Measurements from ENCODE around the gene ARRB1. TPM values are rescaled to one million over a fixed set of nuclear protein-coding genes. Genes with fewer than 3 reads are reported as not detected.

The ARRB1 gene
- total and polyA plus RNA-seq, 2 of the 13 experiments (the other 11 are each of a cell fraction or from before 2014, with no cell fraction given): 22.5 to 35.7 TPM

DNA sequence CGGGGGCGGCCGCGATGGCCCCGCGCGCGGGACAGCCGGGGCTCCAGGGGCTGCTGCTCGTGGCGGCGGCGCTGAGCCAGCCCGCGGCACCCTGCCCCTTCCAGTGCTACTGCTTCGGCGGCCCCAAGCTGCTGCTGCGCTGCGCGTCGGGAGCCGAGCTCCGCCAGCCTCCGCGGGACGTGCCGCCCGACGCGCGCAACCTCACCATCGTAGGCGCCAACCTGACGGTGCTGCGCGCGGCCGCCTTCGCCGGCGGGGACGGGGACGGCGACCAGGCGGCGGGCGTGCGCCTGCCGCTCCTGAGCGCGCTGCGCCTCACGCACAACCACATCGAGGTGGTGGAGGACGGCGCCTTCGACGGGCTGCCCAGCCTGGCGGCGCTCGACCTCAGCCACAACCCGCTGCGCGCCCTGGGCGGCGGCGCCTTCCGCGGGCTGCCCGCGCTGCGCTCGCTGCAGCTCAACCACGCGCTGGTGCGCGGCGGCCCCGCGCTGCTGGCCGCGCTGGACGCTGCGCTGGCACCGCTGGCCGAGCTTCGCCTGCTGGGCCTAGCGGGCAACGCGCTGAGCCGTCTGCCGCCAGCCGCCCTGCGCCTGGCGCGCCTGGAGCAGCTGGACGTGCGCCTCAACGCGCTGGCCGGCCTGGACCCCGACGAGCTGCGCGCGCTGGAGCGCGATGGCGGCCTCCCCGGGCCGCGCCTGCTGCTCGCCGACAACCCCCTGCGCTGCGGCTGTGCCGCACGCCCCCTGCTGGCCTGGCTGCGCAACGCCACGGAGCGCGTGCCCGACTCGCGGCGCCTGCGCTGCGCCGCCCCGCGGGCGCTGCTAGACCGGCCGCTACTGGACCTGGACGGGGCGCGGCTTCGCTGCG, 110.2 kb downstream of the ARRB1 start:
- H3K9me3 ChIP-seq (ENCODE audit: low read length): no peaks in the 10 kb centered on the region
- peak overlapping the region; percentile 79 for H3K4me2 ChIP-seq (ENCODE audit: low read depth, low read length)
- peaks cover 15 to 63% of the 10 kb centered on the region in 2 experiments for H3K27me3 ChIP-seq (ENCODE audit: control insufficient read depth in 1 of 2, insufficient read depth in 2 of 2, low read length in 2 of 2)
- peak; percentile 86 for ATAC-seq
- peaks cover 15% of the 10 kb centered on the region; the same call in 1 of the 2 replicates for H3K4me1 ChIP-seq (ENCODE audit: insufficient read depth, low read length)
- in situ Hi-C loops (cut with HindIII; ENCODE audit: extremely low pct_ligation_motif_present, low pct_unique_long_range_greater_than_20kb) (loop anchor here (10.0 kb wide), 1 partner anchor 306 kb away; no protein-coding TSS in a partner anchor), intact Hi-C loops (cut with micrococcal nuclease; ENCODE audit: unreplicated experiment) (loop anchor here (2.0 kb wide), 1 partner anchor 100 kb away; no protein-coding TSS in a partner anchor)
- no peak for FAIRE-seq
- no peaks in the 10 kb centered on the region for H3K36me3 ChIP-seq (replicated peaks in 1 of 2; ENCODE audit: control insufficient read depth in 1 of 2, insufficient read depth in 2 of 2, low read length in 2 of 2)
- ChIA-PET CTCF (ENCODE audit: low intra/inter-chr PET ratio, low total read pairs) (interaction anchor here (0.9 to 2.4 kb wide), 5 partner anchors 7 to 218 kb away, joined by 3 to 43 read pairs (median 6); no protein-coding TSS in a partner anchor), POLR2A (interaction anchor here (0.6 to 2.5 kb wide), 5 partner anchors 37 to 321 kb away, joined by 3 to 10 read pairs (median 3); no protein-coding TSS in a partner anchor)
- H4K20me1 ChIP-seq (ENCODE audit: insufficient read depth, low read length): 0 out of 2 replicates have a peak, but pooled peaks cover 2% of the 10 kb centered on the region
- no peak overlapping the region for H2AFZ ChIP-seq (ENCODE audit: low read length)
- no peak overlapping the region for H3K9ac ChIP-seq (ENCODE audit: insufficient read depth, low read depth, low read length)
- WGBS (ENCODE audit: low lambda C conversion rate): no CpG with 5 or more reads among the region's 140 CpGs
- no peaks in the 10 kb centered on the region for H3K79me2 ChIP-seq (ENCODE audit: insufficient read depth, low read length)
- H3K4me3 ChIP-seq (replicated peaks in 1 of 3; ENCODE audit: insufficient read depth in 1 of 3, low read depth in 2 of 3, low read length in 3 of 3): peak overlapping the region; percentile 46 to 74 (median 46); a peak in 5 of 6 replicates
- DNase-seq (ENCODE audit: low spot score): peak; percentile 57
- H3K27ac ChIP-seq (ENCODE audit: extremely low read length, insufficient read depth, low read length): no peak overlapping the region
- no TSS peak for BruUV-seq (replicated peaks)
- TF ChIP-seq HOXA3 (CRISPR knock-in tag; IDR thresholded peaks at IDR 0.05) (peak; percentile 89), ZNF446 (CRISPR knock-in tag; IDR thresholded peaks at IDR 0.05) (peak; percentile 69; the same call in 1 of the 2 replicates), ATF7-NPFF (CRISPR knock-in tag; IDR thresholded peaks at IDR 0.05; ENCODE audit: low read depth) (peak; percentile 34; the same call in 1 of the 2 replicates), ZZZ3 (CRISPR knock-in tag; IDR thresholded peaks at IDR 0.05; ENCODE audit: borderline replicate concordance) (no peak), ZNF766 (CRISPR knock-in tag; IDR thresholded peaks at IDR 0.05; ENCODE audit: borderline replicate concordance) (peak; percentile 70; the same call in 1 of the 2 replicates), XRCC5 (optimal IDR thresholded peaks at IDR 0.05; ENCODE audit: low read length) (peak; percentile 81), ZNF772 (CRISPR knock-in tag; IDR thresholded peaks at IDR 0.05) (peak; percentile 37; the same call in 1 of the 2 replicates), ZNF331 (CRISPR knock-in tag; IDR thresholded peaks at IDR 0.05) (peak; percentile 18; the same call in 1 of the 2 replicates), ZBTB21 (CRISPR knock-in tag; IDR thresholded peaks at IDR 0.05) (no peak), ZNF563 (CRISPR knock-in tag; IDR thresholded peaks at IDR 0.05) (peak; percentile 15; the same call in 1 of the 2 replicates), MEIS2 (CRISPR knock-in tag; IDR thresholded peaks at IDR 0.05) (0 out of 2 replicates have a peak, but pooled peaks have one; percentile 37), ZMYM4 (CRISPR knock-in tag; IDR thresholded peaks at IDR 0.05) (peak; percentile 68; the same call in 1 of the 2 replicates), ZNF441 (CRISPR knock-in tag; IDR thresholded peaks at IDR 0.05; ENCODE audit: borderline replicate concordance) (peak; percentile 69; the same call in 1 of the 2 replicates), TSC22D2 (CRISPR knock-in tag; IDR thresholded peaks at IDR 0.05; ENCODE audit: borderline replicate concordance) (peak; percentile 41; the same call in 1 of the 2 replicates), ZNF724P (CRISPR knock-in tag; IDR thresholded peaks at IDR 0.05; ENCODE audit: borderline replicate concordance) (0 out of 2 replicates have a peak, but pooled peaks have one; percentile 72), ZNF558 (CRISPR knock-in tag; IDR thresholded peaks at IDR 0.05; ENCODE audit: borderline replicate concordance) (peak; percentile 71; the same call in 1 of the 2 replicates)
- TF ChIP-seq, protein P1, sequence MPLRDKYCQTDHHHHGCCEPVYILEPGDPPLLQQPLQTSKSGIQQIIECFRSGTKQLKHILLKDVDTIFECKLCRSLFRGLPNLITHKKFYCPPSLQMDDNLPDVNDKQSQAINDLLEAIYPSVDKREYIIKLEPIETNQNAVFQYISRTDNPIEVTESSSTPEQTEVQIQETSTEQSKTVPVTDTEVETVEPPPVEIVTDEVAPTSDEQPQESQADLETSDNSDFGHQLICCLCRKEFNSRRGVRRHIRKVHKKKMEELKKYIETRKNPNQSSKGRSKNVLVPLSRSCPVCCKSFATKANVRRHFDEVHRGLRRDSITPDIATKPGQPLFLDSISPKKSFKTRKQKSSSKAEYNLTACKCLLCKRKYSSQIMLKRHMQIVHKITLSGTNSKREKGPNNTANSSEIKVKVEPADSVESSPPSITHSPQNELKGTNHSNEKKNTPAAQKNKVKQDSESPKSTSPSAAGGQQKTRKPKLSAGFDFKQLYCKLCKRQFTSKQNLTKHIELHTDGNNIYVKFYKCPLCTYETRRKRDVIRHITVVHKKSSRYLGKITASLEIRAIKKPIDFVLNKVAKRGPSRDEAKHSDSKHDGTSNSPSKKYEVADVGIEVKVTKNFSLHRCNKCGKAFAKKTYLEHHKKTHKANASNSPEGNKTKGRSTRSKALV (CRISPR knock-in tag; IDR thresholded peaks at IDR 0.05): peak; percentile 93
